ENCODE data around the gene ACP4.
"Not testable (repeated sequence)": the region's sequence is repeated elsewhere in the genome, so short reads cannot be mapped to it uniquely, and the experiment has no call there.

Gene ACP4

DNA sequence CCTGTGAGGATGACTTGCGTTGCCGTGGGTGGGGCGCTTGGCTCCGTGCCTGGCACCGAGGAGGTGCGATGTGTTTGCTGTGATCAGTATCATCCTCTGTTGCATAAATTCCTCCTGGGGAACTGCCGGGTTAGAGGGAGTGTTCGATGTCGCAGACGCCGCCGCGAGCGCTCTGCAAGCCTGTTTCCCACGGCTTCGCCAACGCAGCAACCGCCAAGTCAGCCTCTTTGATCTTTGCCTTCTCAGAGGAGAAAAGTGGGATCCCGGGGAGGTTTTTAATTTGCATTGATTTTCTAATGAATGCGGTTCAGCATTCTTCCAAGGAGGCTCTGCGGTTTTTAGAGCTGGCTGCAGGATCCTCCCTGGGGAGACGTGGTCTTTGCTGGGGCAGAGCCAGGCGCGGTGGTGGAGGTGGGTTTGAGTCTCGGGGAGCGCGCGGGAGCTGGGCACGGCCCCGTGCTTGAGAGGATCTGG lies 12.3 kb upstream of the ACP4 start:
- no peak for DNase-seq

- DNase-seq = no peak
Measured at GRCh38 chr19:50778906-50779430, 11.2 kb upstream of the ACP4 start.

GRCh38 chr19:50779504-50780457 lies 10.4 kb upstream of the ACP4 start:
- no peak for DNase-seq

GRCh38 chr19:50780753-50781435 lies 9.3 kb upstream of the ACP4 start:
- no peak for DNase-seq

DNA sequence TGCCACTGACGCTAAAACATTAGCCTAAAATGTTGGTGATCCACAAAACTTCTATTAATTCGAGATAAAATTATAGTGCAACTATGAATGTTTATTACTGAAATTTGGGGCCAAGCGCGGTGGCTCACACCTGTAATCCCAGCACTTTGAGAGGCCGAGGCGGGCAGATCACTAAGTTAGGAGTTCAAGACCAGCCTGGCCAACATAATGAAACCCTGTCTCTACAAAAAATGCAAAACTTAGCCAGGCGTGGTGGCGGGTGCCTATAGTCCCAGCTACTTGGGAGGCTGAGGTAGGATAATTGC lies 6.4 kb upstream of the ACP4 start:
- not testable (repeated sequence) for DNase-seq

DNA sequence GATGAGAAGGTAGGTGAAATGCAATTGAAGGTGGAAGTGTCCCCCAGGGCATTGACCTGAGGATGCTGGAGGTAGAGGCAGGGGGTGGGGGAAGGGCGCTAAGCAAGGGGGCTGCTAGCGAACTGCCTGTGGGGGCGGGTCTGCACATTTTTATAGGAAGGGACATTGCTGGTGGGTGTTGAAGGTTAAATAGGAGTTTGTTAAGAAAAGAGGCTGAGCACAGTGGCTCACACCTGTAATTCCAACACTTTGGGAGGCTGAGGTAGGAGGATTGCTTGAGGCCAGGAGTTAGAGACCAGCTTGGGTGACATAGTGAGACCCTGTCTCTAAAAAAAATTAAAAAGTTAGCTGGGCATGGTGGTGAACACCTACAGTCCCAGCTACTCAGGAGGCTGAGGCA lies 5.5 kb upstream of the ACP4 start:
- no peak for DNase-seq

GRCh38 chr19:50785329-50785728 lies 4.9 kb upstream of the ACP4 start:
- DNase-seq = no peak

GRCh38 chr19:50790922-50791467 lies 780 bp downstream of the ACP4 start:
- no peak for DNase-seq

- DNase-seq = no peak
Measured at GRCh38 chr19:50791594-50792271, 1.5 kb downstream of the ACP4 start.

DNA sequence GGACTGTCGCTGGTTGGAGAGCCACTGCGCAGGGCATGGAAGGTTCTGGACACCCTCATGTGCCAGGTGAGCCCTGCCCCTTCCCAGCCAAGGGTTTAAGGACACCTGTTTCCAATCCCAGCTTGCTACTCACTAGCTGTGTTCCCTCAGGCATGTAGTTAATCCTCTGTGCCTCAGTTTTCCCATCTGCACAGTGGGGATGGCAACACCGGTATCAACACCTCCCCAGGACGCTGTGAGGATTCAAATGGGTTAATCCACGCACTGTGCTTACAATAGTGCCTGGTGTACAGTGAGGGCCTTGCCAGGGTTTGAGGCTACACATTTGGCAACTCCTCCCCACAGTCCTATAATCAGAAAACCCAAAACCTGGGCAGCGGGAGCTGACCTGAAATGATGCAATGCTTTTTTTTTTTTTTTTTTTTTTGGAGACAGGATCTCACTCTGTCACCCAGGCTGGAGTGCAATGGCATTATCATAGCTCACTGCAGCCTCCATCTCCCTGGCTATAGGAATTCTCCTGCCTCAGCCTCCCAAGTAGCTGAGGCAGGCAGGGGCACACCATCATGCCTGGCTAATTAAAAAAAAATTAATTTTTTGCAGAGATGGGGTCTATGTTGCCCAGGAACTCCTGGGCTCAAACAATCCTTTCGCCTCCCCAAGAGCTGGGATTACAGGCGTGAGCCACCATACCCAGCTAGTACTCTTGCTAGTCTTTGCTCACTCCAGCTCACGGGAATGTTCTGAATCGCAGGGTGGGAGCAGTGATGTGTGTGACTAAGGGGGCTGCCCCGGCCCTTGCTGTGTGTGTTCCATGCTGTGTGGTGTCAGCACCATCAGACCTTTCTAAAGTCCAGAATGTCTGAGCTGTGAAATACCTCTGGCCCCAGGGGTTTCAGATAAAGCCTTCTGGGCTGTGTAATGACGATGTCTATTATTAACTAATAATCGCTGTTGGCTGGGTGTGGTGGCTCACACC lies 2.3 kb downstream of the ACP4 start:
- no peak for DNase-seq

DNA sequence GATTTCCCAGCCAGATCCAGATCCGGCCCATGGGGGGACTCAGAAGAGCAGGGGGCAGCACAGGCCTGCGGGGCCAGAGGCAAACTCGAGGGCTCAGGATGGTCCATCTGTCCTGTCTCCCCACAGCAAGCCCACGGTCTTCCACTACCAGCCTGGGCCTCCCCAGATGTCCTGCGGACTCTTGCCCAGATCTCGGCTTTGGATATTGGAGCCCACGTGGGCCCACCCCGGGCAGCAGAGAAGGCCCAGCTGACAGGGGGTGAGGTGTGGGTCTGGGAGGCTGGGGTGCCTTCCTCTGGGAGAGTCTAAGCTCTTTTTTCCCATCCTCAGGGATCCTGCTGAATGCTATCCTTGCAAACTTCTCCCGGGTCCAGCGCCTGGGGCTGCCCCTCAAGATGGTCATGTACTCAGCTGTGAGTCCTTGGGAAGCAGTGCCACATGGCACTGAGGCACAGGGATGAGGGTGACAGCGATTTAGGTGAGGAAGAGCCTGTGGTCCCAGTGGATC lies 3.4 kb downstream of the ACP4 start:
- DNase-seq = no peak

DNA sequence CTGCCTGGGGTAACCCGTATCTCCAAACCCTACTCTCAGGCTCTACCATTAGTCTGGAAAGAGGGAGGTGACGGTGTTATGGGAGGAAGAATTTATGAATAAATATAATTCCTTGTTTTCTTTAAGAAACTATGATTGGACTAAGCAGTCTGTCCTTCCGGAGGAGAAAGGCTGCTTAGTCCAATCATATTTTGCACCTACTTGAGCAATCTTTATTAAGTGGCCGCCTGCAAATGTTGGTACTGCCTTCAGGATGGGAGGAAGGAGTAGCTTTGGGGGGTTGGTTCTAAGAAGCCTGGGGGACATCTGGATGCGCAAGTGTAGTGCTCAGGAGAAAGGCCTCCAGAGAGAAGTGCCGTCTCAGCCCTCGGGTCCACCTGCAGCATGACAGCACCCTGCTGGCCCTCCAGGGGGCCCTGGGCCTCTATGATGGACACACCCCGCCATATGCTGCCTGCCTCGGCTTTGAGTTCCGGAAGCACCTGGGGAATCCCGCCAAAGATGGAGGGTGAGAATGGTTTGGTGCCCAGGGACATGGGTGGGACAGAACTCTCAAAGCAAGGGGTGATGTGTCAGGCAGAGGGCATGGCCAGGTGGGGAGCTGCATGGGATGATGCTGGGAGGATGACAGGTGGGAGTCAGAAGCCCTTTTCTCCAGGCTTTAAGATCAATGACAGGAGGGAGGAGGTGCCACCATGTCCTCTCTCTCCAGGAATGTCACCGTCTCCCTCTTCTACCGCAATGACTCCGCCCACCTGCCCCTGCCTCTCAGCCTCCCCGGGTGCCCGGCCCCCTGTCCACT lies 4.1 kb downstream of the ACP4 start:
- DNase-seq = no peak

DNA sequence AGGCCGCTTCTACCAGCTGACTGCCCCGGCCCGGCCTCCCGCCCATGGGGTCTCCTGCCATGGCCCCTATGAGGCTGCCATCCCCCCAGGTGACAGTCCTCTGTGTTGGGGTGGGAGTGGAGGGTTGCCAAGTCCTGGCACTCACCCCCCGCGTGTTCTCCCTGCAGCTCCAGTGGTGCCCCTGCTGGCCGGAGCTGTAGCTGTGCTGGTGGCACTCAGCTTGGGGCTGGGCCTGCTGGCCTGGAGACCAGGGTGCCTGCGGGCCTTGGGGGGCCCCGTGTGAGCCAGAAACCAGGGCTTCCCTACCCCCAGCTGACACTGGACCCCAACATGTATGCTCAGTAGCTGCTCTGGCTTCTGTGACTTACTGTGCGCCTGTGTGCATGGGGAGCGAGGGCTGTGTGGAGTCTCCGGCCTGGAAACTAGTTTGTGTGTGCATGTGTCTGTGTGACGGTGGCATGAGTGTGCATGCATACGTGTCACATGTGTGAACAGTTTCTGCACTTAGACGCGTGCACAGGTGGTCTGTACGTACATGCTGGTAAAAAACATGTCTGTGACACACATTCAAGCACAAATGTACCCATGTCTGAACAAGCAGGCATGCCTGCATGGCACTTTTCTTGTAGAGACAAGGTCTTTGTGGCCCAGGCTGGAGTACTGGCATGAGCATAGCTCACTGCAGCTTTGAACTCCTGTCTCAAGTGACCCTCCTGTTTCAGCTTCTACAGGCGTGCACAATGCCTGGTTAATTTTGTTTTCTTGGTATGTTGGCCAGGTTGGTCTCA lies 4.9 kb downstream of the ACP4 start:
- no peak for DNase-seq

DNA sequence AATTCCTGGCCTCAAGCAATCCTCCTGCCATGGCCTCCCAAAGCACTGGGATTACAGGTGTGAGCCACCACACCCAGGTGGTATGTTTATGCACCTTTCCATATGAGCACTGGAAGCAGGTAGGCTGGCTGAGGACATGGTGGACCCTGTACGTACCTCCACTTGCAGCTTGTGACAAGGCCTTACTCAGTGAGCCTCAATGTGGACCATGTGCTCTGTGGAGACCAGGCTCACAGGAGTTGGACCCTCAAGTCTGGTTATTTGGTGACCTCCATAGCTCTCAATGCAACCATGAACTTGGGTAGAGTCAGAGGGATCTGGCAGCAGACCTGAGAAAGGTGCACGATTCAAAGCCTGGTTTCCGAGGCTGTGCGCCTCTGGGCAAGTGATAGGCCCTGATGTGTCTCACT lies 5.5 kb downstream of the ACP4 start:
- DNase-seq = no peak

- DNase-seq = no peak
Measured at GRCh38 chr19:50796128-50796633, 6.0 kb downstream of the ACP4 start.

GRCh38 chr19:50796634-50797428 lies 6.6 kb downstream of the ACP4 start:
- no peak for DNase-seq

DNA sequence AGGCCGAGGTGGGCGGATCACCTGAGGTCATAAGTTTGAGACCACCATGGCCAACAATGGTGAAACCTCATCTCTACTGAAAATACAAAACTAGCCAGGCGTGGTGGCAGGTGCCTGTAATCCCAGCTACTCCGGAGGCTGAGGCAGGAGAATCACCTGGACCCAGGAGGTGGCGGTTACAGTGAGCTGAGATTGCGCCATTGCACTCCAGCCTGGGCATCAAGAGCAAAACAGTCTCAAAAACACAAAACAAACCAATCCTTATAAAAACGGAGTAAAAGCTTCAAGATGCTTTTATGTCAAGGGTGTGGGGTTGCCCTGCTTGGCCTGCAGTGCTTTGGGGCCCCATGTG lies 7.2 kb downstream of the ACP4 start:
- DNase-seq = no peak

DNA sequence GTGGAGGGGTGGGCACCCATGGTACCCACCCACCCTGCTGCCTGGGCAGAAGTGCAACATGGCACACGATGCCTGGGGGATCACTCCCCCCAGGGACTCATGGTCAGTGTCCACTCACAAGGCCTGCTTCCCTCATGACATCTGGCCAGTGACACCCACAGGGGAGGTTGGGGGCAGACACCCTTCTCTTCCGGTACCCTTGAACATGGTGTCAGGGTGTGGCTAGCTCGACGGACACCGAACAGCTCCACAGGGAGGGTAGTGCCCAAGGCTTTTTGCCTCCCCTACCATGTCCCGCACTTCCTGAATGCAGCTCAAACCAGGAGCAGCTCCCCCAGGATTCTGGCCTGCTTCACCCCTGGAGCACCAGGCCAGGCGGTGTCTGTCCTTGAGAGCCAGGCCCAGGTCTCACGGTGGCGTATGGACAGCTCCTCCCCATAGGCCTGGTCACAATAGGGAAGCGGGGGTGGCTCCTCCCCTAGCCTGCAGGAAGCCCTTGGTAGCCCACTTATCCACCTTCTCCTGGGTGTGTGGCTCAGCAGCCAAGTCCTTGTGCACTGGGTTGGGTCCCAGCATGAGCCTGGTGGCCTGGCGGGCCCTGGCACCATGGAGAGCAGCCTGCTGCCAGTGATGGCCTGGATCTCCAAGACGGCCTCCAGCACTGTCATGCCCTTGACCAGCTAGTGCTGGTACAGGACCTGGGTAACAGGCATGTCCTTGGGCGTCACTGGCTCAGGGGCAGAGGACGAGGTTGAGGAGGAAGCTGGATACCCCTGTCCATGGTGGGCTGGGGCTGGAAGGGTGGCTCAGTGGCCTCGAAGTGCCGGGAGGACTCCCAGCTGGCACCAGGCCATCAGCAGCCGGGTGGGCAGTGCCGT lies 7.8 kb downstream of the ACP4 start:
- no peak for DNase-seq

All from activated naive CD4-positive, alpha-beta T cell (primary cell).